HUES64 (cell line): ENCODE measurements around the gene BRAF.
"Not testable (repeated sequence)": the region's sequence is repeated elsewhere in the genome, so short reads cannot be mapped to it uniquely, and the experiment has no call there.

Experiments used
- H3K27ac ChIP-seq: 2 replicates; pipeline ENCODE4 v1.7.0; 2013; ENCODE audit warnings: low read depth, low read length, inconsistent platforms
- H3K27me3 ChIP-seq: 2 replicates; pipeline ENCODE4 v1.6.1; 2013; ENCODE audit warnings: mild to moderate bottlenecking, low read length; ENCODE audit not compliant: insufficient read depth
- H3K36me3 ChIP-seq: 2 replicates; pipeline ENCODE4 v1.6.1; 2013; ENCODE audit warnings: mild to moderate bottlenecking, low read length; ENCODE audit not compliant: insufficient read depth
- H3K4me1 ChIP-seq: 2 replicates; pipeline ENCODE4 v1.6.1; 2013; ENCODE audit warnings: mild to moderate bottlenecking, low read length, moderate library complexity; ENCODE audit not compliant: insufficient read depth
- H3K4me3 ChIP-seq: 2 replicates; pipeline ENCODE4 v1.5.1; 2013; ENCODE audit warnings: mild to moderate bottlenecking, low read length, moderate library complexity
- H3K9ac ChIP-seq: 2 replicates; pipeline ENCODE4 v1.6.1; 2013; ENCODE audit warnings: mild to moderate bottlenecking, low read depth, low read length
- H3K9me3 ChIP-seq: 2 replicates; pipeline ENCODE4 v1.6.1; 2013; ENCODE audit warnings: low read depth, low read length; ENCODE audit not compliant: insufficient read depth
- WGBS: fragments of 150-250, 120-280 bp; methylation state at CpG from one replicate; pipeline ENCODE4 v1.1.7; 2013; ENCODE audit warnings: missing lambda C conversion rate; 5-methylcytosine and 5-hydroxymethylcytosine counted together

BRAF gene

GRCh38 chr7:140898786-140899536 lies 25.8 kb downstream of the BRAF start:
- H3K27ac ChIP-seq: no peak overlapping the region
- H3K36me3 ChIP-seq: 0 out of 2 replicates have a peak, but pooled peaks cover 2% of the 10 kb centered on the region
- H3K27me3 ChIP-seq: no peaks in the 10 kb centered on the region
- peaks cover 14% of the 10 kb centered on the region for H3K4me1 ChIP-seq
- peaks cover 6% of the 10 kb centered on the region; the same call in 1 of the 2 replicates for H3K9me3 ChIP-seq
- WGBS: 66% methylated on average over 2 of the region's 3 CpGs
- H3K9ac ChIP-seq: no peak overlapping the region
- H3K4me3 ChIP-seq: no peak overlapping the region

- Histone ChIP-seq H3K9me3 (no peaks in the 10 kb centered on the region), H3K9ac (no peak overlapping the region), H3K36me3 (no peaks in the 10 kb centered on the region), H3K27me3 (no peaks in the 10 kb centered on the region), H3K4me3 (no peak overlapping the region), H3K27ac (no peak overlapping the region), H3K4me1 (peaks cover 17% of the 10 kb centered on the region)
- WGBS: 93% methylated on average over 3 of the region's 3 CpGs
These were observed 27.7 kb downstream of the BRAF start for GRCh38 chr7:140896996-140897395.

- WGBS: 86% methylated on average over 1 of the region's 1 CpG
These were observed 35.1 kb downstream of the BRAF start for GRCh38 chr7:140889645-140890044.

GRCh38 chr7:140889150-140889549 lies 35.6 kb downstream of the BRAF start:
- H3K27me3 ChIP-seq: no peaks in the 10 kb centered on the region
- H3K4me3 ChIP-seq: no peak overlapping the region
- no peaks in the 10 kb centered on the region for H3K9me3 ChIP-seq
- H3K9ac ChIP-seq: no peak overlapping the region
- no CpG with 5 or more reads among the region's 1 CpG for WGBS
- no peaks in the 10 kb centered on the region for H3K36me3 ChIP-seq
- H3K4me1 ChIP-seq: peaks cover 3% of the 10 kb centered on the region; the same call in 1 of the 2 replicates
- no peak overlapping the region for H3K27ac ChIP-seq

More at GRCh38 chr7:140889645-140890044, 35.1 kb downstream of the BRAF start:
- H3K27ac ChIP-seq: no peak overlapping the region
- H3K9me3 ChIP-seq: no peaks in the 10 kb centered on the region
- H3K36me3 ChIP-seq: no peaks in the 10 kb centered on the region
- H3K4me3 ChIP-seq: no peak overlapping the region
- no peaks in the 10 kb centered on the region for H3K27me3 ChIP-seq
- no peak overlapping the region for H3K9ac ChIP-seq
- H3K4me1 ChIP-seq: peaks cover 3% of the 10 kb centered on the region; the same call in 1 of the 2 replicates

GRCh38 chr7:140888087-140888486 lies 36.6 kb downstream of the BRAF start:
- no peaks in the 10 kb centered on the region for H3K27me3 ChIP-seq
- 92% methylated on average over 3 of the region's 4 CpGs for WGBS
- no peaks in the 10 kb centered on the region for H3K9me3 ChIP-seq
- no peaks in the 10 kb centered on the region for H3K4me1 ChIP-seq
- H3K4me3 ChIP-seq: no peak overlapping the region
- H3K9ac ChIP-seq: no peak overlapping the region
- no peak overlapping the region for H3K27ac ChIP-seq
- no peaks in the 10 kb centered on the region for H3K36me3 ChIP-seq

GRCh38 chr7:140885735-140886334 lies 38.9 kb downstream of the BRAF start:
- no peak overlapping the region for H3K27ac ChIP-seq
- no peaks in the 10 kb centered on the region for H3K27me3 ChIP-seq
- H3K9me3 ChIP-seq: no peaks in the 10 kb centered on the region
- H3K4me3 ChIP-seq: no peak overlapping the region
- no CpG with 5 or more reads among the region's 1 CpG for WGBS
- H3K4me1 ChIP-seq: no peaks in the 10 kb centered on the region
- H3K9ac ChIP-seq: no peak overlapping the region
- no peaks in the 10 kb centered on the region for H3K36me3 ChIP-seq

GRCh38 chr7:140883378-140883777 lies 41.4 kb downstream of the BRAF start:
- Histone ChIP-seq H3K4me1 (no peaks in the 10 kb centered on the region), H3K4me3 (no peak overlapping the region), H3K27me3 (no peaks in the 10 kb centered on the region), H3K9me3 (no peaks in the 10 kb centered on the region), H3K36me3 (no peaks in the 10 kb centered on the region), H3K9ac (no peak overlapping the region), H3K27ac (no peak overlapping the region)
- 100% methylated on average over 1 of the region's 1 CpG for WGBS

GRCh38 chr7:140882834-140883233 lies 41.9 kb downstream of the BRAF start:
- not testable (repeated sequence) for H3K27ac ChIP-seq, H3K4me3 ChIP-seq, H3K36me3 ChIP-seq, H3K9ac ChIP-seq, H3K9me3 ChIP-seq, H3K27me3 ChIP-seq, H3K4me1 ChIP-seq
- 100% methylated on average over 1 of the region's 2 CpGs for WGBS

GRCh38 chr7:140881507-140882228 lies 43.1 kb downstream of the BRAF start:
- Histone ChIP-seq H3K9ac (no peak overlapping the region), H3K27me3 (no peaks in the 10 kb centered on the region), H3K9me3 (no peaks in the 10 kb centered on the region), H3K27ac (no peak overlapping the region), H3K4me1 (peaks cover 10% of the 10 kb centered on the region; the same call in 1 of the 2 replicates), H3K4me3 (no peak overlapping the region), H3K36me3 (no peaks in the 10 kb centered on the region)
- 92% methylated on average over 3 of the region's 3 CpGs for WGBS

- Histone ChIP-seq H3K27ac (no peak overlapping the region), H3K27me3 (no peaks in the 10 kb centered on the region), H3K36me3 (no peaks in the 10 kb centered on the region), H3K9ac (no peak overlapping the region), H3K4me1 (peaks cover 12% of the 10 kb centered on the region; the same call in 1 of the 2 replicates), H3K4me3 (no peak overlapping the region), H3K9me3 (no peaks in the 10 kb centered on the region)
- WGBS: no CpG with 5 or more reads among the region's 1 CpG
These were observed 47.5 kb downstream of the BRAF start for GRCh38 chr7:140877249-140877524.

GRCh38 chr7:140876519-140877248 lies 48.0 kb downstream of the BRAF start:
- no peaks in the 10 kb centered on the region for H3K36me3 ChIP-seq
- peaks cover 12% of the 10 kb centered on the region; the same call in 1 of the 2 replicates for H3K4me1 ChIP-seq
- no peaks in the 10 kb centered on the region for H3K9me3 ChIP-seq
- H3K27ac ChIP-seq: no peak overlapping the region
- WGBS: no CpG with 5 or more reads among the region's 2 CpGs
- H3K27me3 ChIP-seq: no peaks in the 10 kb centered on the region
- H3K4me3 ChIP-seq: no peak overlapping the region
- no peak overlapping the region for H3K9ac ChIP-seq
